Measurements from ENCODE around the gene PLEKHN1.
"Not testable (repeated sequence)": the region's sequence is repeated elsewhere in the genome, so short reads cannot be mapped to it uniquely, and the experiment has no call there.

Gene PLEKHN1

DNA sequence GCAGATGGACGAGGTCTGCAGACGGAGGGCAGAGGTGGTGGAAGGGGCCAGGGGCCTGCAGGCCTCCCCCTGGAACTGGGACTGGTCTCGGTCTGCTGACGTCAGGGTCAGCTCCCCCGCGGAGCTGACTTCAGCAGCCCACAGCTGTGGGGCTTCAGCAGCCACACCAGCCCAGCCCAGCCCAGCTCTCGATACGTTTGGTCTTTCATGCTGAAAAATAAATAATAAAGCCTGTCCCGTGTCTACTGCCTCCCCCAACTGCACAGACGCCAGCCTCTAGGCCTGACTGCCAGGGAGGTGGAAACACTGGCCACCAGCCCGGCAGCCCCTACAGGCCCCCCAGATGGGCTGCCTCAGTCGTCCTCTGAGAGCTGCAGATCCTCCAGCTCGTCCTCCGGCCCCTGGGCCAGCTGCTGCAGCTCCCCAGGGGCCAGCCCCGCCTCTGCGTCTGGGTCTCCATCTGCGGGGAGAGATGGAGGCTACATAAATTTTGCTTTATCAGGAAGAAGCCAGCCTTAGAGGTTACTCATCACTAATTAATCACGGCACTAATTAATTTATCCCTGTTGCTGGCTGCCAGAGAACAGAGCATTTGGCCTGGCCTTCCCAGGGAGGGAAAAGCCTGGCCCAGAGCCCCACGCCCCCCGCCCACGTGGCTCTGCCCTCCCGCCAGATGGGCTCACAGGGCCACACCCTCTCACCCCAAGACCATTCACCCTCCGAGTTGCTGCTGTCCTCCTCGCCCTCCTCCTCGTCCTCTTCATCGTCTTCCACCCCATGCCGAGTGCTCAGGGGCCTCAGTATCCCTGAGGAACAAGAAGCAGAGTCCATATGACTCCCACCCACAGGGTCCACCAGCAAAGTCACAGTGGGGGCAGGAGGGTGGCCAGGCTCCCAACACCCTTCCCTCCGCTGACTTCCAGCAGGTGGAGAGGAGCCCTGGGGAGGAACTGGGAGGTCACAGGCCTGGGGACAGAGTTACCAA is 21.6 kb upstream of the PLEKHN1 start:
- no peak for DNase-seq

DNA sequence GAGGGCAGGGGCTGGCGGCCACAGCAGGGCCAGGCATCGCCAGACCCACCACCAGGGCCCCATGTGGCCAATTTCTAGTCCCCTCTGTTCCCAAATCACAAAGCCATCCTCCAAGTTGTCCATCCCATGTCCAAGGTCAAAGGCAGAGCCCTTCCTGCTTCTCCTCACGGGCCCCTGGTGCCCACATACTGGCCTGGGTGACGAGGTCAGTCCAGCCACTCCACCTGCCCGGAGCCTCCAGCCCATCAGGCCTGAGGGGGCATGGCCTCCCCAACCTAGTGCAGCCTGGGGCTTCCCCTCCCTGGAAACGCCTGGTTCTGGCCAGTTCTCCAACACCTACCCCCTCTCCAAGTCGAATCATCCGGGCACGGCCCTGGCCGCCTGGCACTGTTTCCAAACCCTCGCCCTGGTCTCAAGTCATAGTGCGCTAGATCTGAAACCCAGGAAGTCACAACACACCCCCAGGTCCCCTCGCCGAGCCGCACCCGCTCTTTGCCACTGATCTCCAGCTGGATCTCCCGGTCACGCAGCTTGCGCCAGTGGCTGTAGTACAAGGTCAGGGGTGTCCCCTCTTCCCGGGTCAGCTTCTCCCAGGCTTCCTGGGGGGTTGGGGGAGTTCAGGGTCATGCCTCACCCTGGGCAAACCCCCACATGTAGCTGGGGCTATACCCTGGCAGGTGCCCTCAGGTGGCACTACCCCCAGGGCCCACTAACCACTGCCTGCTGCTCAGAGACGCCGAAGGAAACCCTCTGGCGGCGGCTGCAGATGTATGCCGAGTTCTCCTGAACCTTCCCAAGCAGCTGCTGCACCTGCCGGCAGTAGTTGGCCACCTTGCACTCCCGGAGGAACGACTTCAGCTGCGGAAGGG is 20.4 kb upstream of the PLEKHN1 start:
- DNase-seq: no peak

DNA sequence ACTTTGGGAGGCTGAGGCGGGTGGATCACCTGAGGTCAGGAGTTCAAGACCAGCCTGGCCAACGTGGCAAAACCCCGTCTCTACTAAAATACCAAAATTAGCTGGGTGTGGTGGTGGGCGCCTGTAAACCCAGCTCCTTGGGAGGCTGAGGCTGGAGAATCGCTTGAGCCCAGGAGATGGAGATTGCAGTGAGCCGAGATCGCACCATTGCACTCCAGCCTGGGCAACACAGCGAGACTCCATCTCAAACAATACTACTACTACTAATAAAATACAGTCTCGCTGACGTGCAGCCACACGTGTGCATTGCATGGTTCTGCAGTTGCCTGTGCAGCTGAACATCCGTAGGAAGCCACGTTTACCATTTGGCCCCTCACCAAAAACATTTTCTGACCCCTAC is 19.5 kb upstream of the PLEKHN1 start:
- DNase-seq: not testable (repeated sequence)

DNA sequence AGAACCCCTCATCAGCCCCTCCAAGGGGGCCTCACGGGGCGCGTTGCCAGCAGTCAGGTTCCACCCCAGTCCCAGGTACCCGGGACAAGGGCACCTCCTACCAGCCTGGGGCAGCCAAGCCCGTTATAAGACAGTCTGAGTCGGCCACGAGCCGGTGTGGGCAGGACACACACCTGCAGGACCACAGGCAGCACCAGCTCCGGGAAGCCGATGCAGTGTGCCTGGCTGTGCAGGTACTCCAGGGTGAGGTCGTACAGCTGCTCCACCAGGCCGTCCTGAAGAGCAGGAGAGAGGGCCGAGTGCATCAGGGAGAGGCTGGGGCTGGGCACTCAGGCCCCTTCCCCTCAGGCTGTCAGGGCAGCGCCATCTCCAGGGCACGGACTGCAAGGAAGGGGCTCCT is 18.3 kb upstream of the PLEKHN1 start:
- no peak for DNase-seq

DNA sequence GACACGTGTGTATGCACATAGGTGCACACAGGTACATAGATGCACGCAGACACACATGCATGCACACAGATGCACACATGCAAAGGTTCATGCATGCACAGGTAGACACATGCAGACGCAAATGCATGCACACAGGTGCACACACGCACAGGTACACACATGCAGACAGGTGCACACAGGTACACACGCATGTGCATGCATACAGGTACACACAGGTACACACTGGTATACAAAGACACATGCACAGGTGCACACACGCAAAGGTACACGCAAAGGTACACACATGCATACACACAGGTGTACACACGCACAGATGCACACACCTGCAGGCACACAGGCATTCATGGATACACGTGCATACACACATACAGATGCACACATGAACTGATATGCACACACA is 16.0 kb upstream of the PLEKHN1 start:
- DNase-seq: no peak

DNA sequence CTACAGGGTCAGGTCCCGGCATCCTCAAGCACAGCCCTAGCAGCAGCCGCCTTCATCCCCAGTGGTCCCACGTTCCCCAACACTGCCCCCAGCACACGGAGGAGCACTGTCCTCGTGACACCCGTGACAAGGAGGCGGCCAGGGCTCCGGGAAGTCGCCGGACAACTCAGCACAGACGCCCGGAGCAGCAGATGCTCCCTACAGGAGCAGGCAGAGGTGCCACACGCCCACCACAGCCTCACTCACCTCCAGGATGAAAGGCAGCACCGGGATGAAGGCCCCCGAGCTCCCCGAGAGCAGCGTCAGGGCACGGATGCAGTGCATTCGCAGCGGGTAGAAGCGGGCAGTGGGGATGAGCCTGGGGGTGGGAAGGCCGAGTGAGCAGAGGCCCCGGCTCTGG is 15.4 kb upstream of the PLEKHN1 start:
- no peak for DNase-seq

DNA sequence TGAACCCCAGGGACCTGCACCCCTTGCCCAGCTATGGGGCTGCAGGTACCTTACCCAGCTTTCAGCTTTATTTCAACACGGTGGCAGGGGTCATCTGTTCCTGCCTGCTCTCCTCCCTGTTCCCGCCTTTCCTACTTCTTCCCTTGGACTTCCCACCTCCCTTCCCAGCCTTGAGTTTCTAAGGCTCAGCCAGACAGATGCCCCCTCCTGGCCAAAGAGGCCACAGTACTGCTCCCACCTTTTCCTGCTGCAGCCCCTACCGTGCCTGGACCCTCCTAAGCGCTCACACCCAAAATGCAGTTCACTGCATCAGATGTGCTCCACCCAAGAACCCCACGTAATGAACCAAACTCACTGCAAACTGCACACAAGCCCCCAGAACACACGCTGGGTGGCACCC is 14.9 kb upstream of the PLEKHN1 start:
- DNase-seq: no peak

DNA sequence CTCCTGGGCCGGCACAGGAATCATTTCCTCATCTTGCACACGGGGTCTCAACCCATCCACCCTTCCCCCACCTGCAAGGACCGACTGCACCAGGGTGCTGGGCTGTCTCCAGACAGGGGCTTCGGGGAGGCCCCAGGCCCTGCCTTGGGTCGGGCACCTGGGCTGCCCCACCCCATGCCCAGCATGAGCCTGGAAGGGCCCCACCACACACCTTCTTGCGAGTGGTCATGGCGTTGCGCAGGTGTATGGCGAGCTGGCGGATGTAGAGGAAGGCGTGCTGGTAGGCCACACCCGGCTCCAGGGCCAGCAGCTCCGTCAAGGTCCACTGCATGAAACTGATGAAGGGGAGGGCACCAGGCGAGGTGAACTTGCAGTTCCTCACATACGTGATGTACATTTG is 14.1 kb upstream of the PLEKHN1 start:
- no peak for DNase-seq

DNA sequence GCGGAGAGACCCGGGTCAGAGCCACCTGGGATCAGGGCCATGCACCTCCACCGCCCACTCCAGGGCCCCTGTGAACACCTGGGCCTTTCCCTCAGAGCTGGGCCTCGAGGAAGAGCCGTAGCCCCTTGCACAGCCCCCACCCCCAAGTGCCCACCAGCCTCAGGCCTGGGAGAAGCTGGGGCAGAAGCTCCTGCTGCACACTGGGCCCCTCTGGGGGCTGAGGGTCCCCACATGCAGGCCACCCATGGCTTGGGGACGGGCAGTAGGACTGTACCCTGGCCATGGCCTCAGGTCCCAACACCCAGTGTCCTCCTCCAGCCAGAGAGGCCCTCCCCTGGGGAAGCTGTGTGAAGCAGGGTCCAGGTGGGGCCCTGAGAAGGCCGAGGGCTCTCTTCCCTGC is 13.7 kb upstream of the PLEKHN1 start:
- DNase-seq: no peak

DNA sequence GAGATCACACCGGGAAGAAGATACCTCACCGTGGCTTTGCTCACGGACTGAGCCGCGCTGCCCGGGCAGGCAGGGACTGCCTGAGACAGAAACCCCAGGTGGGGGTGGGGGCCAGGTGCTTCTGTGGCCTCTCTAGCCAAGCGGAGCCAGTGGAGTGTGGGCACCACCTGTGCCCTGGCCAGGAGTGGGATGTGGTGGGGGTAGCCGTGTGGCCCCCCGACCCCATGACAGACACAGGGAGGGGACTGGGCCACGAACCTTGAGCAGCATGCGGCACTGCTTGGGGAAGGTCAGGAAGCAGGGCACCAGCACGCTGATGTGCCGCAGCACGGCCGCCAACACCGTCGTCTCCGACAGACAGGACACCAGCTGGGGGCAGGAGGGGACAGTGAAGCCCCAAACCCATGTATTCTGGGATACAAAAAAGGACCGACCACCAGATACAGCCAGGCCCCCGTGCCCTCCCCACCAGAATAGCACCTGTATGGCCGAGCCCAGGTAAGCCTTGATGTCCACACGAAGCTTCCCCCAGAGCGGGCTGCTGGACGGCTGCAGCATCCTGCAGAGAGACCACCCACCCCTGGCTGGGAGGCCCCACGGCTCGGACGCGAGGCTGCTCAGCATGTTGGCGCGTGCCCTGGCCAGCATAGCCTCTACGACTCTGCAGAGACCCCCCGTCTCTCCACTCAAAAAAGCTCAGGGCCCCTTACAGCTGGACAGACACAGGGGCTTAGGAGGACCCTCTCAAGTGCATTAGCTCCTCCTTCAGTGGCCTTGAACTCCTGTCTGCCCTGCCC is 12.6 kb upstream of the PLEKHN1 start:
- DNase-seq: no peak

DNA sequence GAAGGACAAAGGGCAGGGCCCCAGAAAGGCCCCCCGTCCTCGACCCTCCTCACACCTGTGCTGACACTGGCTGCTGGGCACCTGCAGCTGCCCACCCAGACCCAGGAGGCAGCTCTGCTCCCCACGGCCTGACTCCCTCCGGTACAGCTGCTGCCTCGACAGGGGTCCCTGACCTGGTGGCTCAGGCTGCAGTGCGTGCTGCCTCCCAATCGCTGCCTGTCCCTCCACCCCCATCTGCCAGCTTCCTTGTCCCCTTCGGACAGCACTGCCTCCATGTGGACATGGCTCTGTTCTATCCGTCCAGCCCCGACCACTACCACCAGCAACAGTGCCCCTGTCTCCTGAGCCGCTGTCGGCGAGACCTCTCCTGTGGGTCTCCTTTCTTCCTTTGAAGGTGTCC is 11.4 kb upstream of the PLEKHN1 start:
- DNase-seq: no peak

DNA sequence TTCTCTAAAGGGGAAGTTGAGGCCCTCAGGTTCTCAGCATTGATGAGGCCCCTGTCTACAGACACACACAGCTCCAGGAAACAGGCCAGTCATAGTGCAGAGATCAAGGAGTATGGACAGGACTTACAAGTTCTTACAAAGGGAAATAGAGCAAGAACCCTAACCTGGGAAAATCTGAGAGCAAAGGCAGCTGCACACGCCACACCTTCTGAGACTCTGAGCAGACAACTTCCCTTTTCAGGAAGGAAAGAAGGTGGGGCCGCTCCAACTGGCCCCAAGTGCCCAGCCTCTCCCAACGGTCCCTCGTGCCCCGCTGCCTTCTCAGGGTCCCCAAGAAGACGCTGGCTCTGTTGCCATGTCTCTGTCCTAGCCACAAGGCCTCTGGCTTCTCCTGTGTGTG is 10.8 kb upstream of the PLEKHN1 start:
- DNase-seq: no peak

DNA sequence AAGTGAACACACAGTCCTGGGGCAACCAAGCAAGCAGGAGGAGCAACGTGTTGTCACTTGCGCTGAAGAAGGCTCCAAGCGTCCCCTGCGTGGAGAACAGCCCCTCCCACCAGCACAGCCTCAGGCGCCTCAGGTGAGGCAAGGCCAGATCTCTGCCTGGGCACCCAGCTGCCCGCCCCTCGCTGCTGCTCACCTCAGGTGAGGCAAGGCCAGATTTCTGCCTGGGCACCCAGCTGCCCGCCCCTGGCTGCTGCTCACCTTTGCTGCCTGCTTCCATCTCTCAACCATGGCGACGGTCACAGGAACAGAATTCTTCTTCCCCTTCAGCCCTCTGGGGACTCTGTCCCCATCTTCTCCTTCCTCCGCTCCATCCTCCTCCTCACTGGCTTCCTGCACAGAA is 9.6 kb upstream of the PLEKHN1 start:
- no peak for DNase-seq

DNA sequence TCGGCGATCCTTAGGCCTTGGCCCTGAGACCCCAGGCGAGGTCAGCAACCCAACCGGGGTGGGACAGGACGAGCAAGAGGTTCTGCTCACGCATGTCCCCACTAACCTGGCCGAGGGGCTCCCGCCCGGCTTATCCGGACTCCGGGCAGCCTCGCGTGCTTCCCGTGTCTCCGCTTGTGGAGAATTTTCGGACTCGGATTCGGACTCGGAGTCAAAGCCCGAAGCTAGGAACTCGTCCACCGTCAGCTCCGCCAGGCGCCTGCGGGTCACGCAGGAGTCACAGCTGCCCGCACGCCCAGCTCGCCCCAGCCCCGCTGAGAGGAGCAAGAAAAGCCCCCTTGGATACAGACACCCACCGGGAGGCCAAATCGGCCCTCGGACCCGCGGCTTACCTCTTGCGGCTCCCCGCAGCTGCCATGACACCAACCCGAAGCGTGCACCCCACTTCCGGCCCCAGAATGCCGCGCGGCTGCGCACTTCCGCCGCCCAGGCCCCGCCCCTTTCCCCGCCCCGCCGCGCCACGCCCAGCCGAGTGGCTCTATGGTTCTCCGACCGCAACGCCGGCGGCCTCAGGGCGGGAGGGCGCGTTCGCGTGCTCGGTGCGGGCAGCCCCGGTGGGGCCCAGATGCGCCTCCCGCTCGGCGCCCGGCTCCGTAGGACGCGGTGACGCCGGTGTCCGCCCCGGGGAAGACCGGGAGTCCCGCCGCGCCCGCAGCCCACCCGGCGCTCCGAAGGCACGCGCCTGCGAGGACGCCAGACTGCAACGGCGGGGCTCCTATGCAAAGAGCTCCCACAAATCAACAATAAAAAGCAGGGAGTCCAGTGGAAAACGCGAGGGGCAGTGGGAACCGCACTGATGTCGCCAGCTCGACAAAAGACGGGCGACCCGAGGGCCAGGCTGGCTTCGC is 7.2 kb upstream of the PLEKHN1 start, which contains the start of gene NOC2L:
Gene NOC2L, minus strand, starts transcription at position 434 of the 908 bp plus-strand sequence. Its CDS starts 16 bp downstream, at position 418.
- DNase-seq: peak; percentile 100

DNA sequence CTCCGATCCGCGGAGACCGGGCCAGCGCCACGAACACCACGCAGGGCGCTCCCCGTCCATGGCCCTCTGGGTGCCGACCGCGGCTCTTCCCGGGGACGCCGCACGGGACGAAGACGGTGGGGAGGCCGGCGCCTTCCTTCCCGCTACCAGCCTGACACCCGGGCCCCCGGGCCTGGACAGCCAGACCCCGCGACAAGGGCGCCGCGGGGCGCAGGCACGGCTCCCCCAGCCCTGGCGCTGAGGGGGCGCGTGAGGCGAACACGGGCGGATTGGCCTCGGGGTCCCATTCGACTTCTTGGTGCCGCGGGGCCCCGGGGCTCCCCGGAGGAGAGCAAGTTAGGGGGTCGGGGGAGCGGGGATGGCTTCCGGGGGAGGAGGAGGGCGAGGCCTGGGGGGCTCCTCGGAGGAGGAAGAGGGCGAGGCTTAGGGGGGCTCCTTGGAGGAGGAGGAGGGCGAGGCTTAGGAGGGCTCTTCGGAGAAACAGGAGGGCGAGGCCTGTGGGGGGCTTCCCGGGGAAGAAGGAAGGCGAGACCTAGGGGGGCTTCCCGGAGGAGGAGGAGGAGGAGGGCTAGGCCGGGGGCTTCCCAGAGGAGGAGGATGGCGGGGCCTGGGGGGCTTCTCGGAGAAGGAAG is 6.4 kb upstream of the PLEKHN1 start:
- peak; percentile 78 for DNase-seq

DNA sequence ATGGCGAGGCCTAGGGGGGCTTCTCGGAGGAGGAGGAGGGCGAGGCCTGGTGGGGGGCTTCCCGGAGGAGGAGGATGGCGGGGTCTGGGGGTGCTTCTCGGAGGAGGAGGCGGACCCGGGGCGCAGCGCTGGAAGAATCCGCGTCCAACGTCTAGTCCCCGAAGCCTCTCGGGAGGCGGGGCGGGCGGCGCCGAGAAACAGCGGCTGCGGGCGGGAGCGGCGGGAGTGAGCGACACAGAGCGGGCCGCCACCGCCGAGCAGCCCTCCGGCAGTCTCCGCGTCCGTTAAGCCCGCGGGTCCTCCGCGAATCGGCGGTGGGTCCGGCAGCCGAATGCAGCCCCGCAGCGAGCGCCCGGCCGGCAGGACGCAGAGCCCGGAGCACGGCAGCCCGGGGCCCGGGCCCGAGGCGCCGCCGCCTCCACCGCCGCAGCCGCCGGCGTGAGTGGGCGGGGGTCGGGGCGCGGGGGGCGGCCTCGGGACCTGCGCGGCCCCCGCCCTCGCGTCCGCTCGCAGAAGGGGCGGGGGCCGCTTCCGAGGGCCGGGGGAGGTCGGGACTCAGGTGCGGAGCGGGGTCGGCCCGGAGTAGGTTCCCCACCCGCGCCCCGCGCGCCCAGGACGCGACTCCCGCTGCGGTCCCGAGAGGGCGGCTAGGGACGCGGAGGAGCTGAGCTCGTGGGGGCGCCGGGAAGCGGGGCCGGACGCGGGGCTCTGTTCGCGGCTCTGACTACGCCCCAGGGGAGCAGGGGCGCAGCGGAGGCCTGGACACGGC is 5.7 kb upstream of the PLEKHN1 start, which contains the start of gene KLHL17:
Gene KLHL17, plus strand, starts transcription at position 222 of the 769 bp plus-strand sequence. Its CDS starts 110 bp downstream, at position 332.
- DNase-seq: peak; percentile 91

DNA sequence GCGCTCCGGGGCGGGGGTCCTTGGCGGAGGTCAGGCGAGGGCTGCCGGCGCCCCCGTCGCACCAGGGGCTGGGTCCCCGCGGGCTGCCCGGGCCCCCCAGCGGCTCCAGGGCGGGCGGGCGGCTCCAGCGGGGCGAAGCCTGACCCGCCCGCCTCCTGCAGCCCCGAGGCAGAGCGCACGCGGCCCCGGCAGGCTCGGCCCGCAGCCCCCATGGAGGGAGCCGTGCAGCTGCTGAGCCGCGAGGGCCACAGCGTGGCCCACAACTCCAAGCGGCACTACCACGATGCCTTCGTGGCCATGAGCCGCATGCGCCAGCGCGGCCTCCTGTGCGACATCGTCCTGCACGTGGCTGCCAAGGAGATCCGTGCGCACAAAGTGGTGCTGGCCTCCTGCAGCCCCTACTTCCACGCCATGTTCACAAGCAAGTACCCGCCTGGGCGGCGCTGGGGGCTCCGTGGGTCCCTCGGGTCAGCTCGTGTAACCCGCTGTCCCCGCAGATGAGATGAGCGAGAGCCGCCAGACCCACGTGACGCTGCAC is 5.1 kb upstream of the PLEKHN1 start:
- DNase-seq: no peak

DNA sequence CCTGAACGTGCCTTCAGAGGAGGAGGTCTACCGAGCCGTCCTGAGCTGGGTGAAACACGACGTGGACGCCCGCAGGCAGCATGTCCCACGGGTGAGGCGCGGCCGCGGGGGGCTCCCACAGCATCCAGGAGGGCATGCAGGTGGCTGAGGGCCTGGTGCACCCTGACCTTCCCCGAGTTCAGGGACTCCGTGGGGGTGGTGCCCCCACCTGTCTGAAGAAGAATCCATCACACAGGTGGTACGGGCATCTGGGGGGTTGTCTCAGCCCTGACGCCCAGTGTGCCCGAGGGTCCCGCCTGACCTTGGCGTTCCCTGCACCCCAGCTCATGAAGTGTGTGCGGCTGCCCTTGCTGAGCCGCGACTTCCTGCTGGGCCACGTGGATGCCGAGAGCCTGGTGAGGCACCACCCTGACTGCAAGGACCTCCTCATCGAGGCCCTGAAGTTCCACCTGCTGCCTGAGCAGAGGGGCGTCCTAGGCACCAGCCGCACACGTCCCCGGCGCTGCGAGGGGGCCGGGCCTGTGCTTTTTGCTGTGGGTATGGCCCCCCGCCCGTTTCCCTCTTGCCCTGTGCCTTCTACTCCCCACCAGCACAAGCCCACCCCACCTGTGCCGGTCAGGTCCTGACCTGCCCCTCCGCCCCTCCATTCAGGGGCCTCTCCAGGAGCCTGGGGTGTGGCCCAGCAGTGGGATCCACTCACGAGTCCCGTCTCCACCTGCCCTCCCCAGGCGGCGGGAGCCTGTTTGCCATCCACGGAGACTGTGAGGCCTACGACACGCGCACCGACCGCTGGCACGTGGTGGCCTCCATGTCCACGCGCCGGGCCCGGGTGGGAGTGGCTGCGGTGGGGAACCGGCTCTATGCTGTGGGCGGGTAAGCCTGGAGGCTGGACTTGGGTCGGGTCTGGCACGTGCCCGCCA is 3.6 kb upstream of the PLEKHN1 start:
- no peak for DNase-seq

DNA sequence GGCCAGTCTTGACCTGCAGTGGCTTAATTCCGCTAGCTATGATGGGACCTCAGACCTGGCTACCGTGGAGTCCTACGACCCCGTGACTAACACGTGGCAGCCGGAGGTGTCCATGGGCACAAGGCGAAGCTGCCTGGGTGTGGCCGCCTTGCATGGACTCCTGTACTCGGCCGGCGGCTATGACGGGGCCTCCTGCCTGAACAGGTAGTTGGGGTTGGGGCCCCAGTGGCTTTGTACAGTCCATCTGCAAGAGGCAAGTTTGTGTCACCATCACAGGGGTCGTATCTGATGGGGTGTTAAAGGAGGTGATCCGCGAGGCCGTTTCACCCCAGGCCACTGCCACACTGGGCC is 3.0 kb upstream of the PLEKHN1 start:
- no peak for DNase-seq

Data from activated CD8-positive, alpha-beta memory T cell treated with anti-CD3 and anti-CD28 coated beads for 24 hours (primary cell).